K562 (cell line): ENCODE measurements around the gene UTRN. TPM values are rescaled to one million over a fixed set of nuclear protein-coding genes. Genes with fewer than 3 reads are reported as not detected.

Experiments
- ATAC-seq: fragments of 200-7000 bp; cut with Tn5 transposase; 3 replicates; pipeline ENCODE4 v1.9.1; 2020; ENCODE audit warnings: moderate library complexity
- BruUV-seq: library from RNA; stranded (reverse); fragments of 400-500 nt; replicated peaks from 2 replicates; lab custom pipeline; 2021; lab: Mats Ljungman, UMichigan
- CTCF ChIA-PET: fragments of 300-600 bp; formaldehyde crosslinking; extraction: SDS; loops from one replicate; lab custom pipeline; 2021; ENCODE audit warnings: low intra/inter-chr PET ratio; lab: Yijun Ruan, JAX
- POLR2A ChIA-PET: fragments of 300-600, 350-650 bp; sonication (Branson Sonifier 250); formaldehyde crosslinking; extraction: SDS; loops from one replicate; lab custom pipeline; 2021; ENCODE audit warnings: antibody characterized with exemption, inconsistent platforms; lab: Yijun Ruan, JAX
- DNase-seq, 4 experiments: peaks; one replicate each; pipeline versions ENCODE4 v3.0.0 to v3.0.0-alpha.2; 2011 to 2018; ENCODE audit warnings: low spot score in 3 of 4, mixed read lengths in 3 of 4; ENCODE audit errors: extremely low read depth in 1 of 4
- FAIRE-seq: peaks from 2 replicates; lab custom pipeline; 2011; peaks lifted over from hg19 to GRCh38; lab: Jason Lieb, UNC
- H2AFZ ChIP-seq: 2 replicates; pipeline ENCODE4 v1.6.0; 2011; ENCODE audit warnings: low read depth, low read length, control low read depth, inconsistent platforms
- H3K27ac ChIP-seq: fragments of 200-600 bp; 3 replicates; pipeline ENCODE4 v1.8.0; 2011; ENCODE audit warnings: low read depth, mild to moderate bottlenecking, control low read depth, inconsistent platforms, low read length, moderate library complexity, mixed read lengths; ENCODE audit errors: extremely low read depth
- H3K27me3 ChIP-seq, 2 experiments: fragments of 300-600 bp in 1 of 2; 2 replicates in 1 of 2; 3 replicates in 1 of 2; pipeline versions ENCODE4 v1.6.0 to v1.8.0; 2011; ENCODE audit warnings: inconsistent platforms in 2 of 2, low read length in 2 of 2, mild to moderate bottlenecking in 1 of 2, mixed read lengths in 1 of 2, moderate library complexity in 1 of 2; ENCODE audit not compliant: control insufficient read depth in 2 of 2, insufficient read depth in 2 of 2
- H3K36me3 ChIP-seq: fragments of 300-600 bp; 3 replicates; pipeline ENCODE4 v1.8.0; 2011; ENCODE audit warnings: mild to moderate bottlenecking, low read length, inconsistent platforms; ENCODE audit not compliant: control insufficient read depth, insufficient read depth
- H3K4me1 ChIP-seq, 2 experiments: fragments of 200-600 bp in 1 of 2; replicated peaks in 1 of 2; 2 replicates in 1 of 2; 3 replicates in 1 of 2; pipeline versions ENCODE4 v1.5.1 to v1.8.0; 2011; ENCODE audit warnings: inconsistent platforms in 2 of 2, low read length in 2 of 2, mild to moderate bottlenecking in 1 of 2, mixed read lengths in 1 of 2, moderate library complexity in 1 of 2; ENCODE audit not compliant: control insufficient read depth in 2 of 2, insufficient read depth in 2 of 2
- H3K4me2 ChIP-seq: 2 replicates; pipeline ENCODE4 v1.6.1; 2011; ENCODE audit warnings: low read length, control low read depth, inconsistent platforms, mixed read lengths; ENCODE audit not compliant: insufficient read depth
- H3K4me3 ChIP-seq: fragments of 200-600 bp; sonication (generic), shearing (Covaris generic); 2 replicates; pipeline ENCODE4 v1.5.1; 2016; ENCODE audit warnings: control low read depth, inconsistent platforms
- H3K79me2 ChIP-seq: fragments of 200-600 bp; 3 replicates; pipeline ENCODE4 v1.8.0; 2011; ENCODE audit warnings: low read length, inconsistent platforms; ENCODE audit not compliant: control insufficient read depth, insufficient read depth
- H3K9ac ChIP-seq, 2 experiments: 2 replicates each; pipeline versions ENCODE4 v1.6.0 to v1.6.1; 2011; ENCODE audit warnings: low read depth in 2 of 2, low read length in 2 of 2, control low read depth in 1 of 2, inconsistent platforms in 1 of 2, mild to moderate bottlenecking in 1 of 2, mixed read lengths in 1 of 2; ENCODE audit not compliant: insufficient read depth in 1 of 2
- H3K9me1 ChIP-seq: one replicate; pipeline ENCODE4 v1.6.0; 2011; ENCODE audit warnings: inconsistent platforms, mild to moderate bottlenecking, low read length, moderate library complexity; ENCODE audit not compliant: control insufficient read depth, insufficient read depth
- H3K9me3 ChIP-seq: replicated peaks from 2 replicates; pipeline ENCODE4 v1.5.1; 2011; ENCODE audit warnings: low read depth, low read length, inconsistent platforms; ENCODE audit not compliant: control insufficient read depth, insufficient read depth
- H4K20me1 ChIP-seq: replicated peaks from 2 replicates; pipeline ENCODE4 v1.6.1; 2011; ENCODE audit warnings: low read length, inconsistent platforms, mixed read lengths; ENCODE audit not compliant: control insufficient read depth, insufficient read depth
- C11orf30 ChIP-seq: fragments of 450-650 bp; IDR thresholded peaks from 2 replicates; pipeline ENCODE4 v1.6.1; 2016; ENCODE audit warnings: low read depth, mild to moderate bottlenecking
- DPF2 ChIP-seq: fragments of 450-650 bp; IDR thresholded peaks from 2 replicates; pipeline ENCODE4 v1.6.1; 2016
- KDM5B ChIP-seq: fragments of 200-600 bp; sonication (generic); IDR thresholded peaks from 2 replicates; pipeline ENCODE4 v1.6.1; 2012; ENCODE audit warnings: low read depth, mild to moderate bottlenecking, moderate library complexity, low read length, control low read depth, inconsistent platforms; ENCODE audit not compliant: insufficient replicate concordance
- MAFF ChIP-seq: IDR thresholded peaks from 2 replicates; pipeline ENCODE4 v1.6.1; 2012; ENCODE audit warnings: low read length, improper control_type of control experiment
- MAFG ChIP-seq: fragments of 450-650 bp; conservative IDR thresholded peaks from 2 replicates; pipeline ENCODE4 v1.6.1; 2016; ENCODE audit warnings: missing genetic modification characterization, missing compliant biosample characterization
- MAFK ChIP-seq: IDR thresholded peaks from 2 replicates; pipeline ENCODE4 v1.6.1; 2011; ENCODE audit warnings: low read length, improper control_type of control experiment
- ZNF140 ChIP-seq: fragments of 250-450 bp; sonication (Bioruptor Pico); IDR thresholded peaks from 2 replicates; pipeline ENCODE4 v1.8.0; 2021; ENCODE audit warnings: moderate library complexity, mild to moderate bottlenecking, inconsistent platforms
- ZNF143 ChIP-seq: sonication (generic); formaldehyde crosslinking; IDR thresholded peaks from 2 replicates; pipeline ENCODE4 v1.9.0; 2022; ENCODE audit warnings: mild to moderate bottlenecking, missing genetic modification reagents
- ZNF316 ChIP-seq: fragments of 450-650 bp; IDR thresholded peaks from 2 replicates; pipeline ENCODE4 v1.6.1; 2016
- ZNF707 ChIP-seq: fragments of 250-450 bp; sonication (Bioruptor Pico); conservative IDR thresholded peaks from 2 replicates; pipeline ENCODE4 v1.8.0; 2022; ENCODE audit warnings: inconsistent platforms, mild to moderate bottlenecking, moderate library complexity
- WGBS: fragments of 100-300 bp; shearing (Covaris generic); methylation state at CpG from one replicate; pipeline ENCODE4 v1.1.6; 2016; ENCODE audit warnings: low coverage, mixed read lengths; ENCODE audit not compliant: insufficient coverage; ENCODE audit errors: missing lambda C conversion rate; 5-methylcytosine and 5-hydroxymethylcytosine counted together
- in situ Hi-C: fragments of 300-500 bp; cut with MboI; formaldehyde crosslinking; loops from 4 replicates; pipeline ENCODE4 v1.15.0; 2018; ENCODE audit warnings: inconsistent platforms, mixed read lengths
- intact Hi-C: fragments of 100-400 bp; cut with micrococcal nuclease; formaldehyde crosslinking; loops from 2 replicates; pipeline ENCODE4 v1.14.2; 2022
- polyA plus RNA-seq, 8 experiments: library from polyadenylated mRNA; depleted of rRNA in 4 of 8; stranded (reverse) in 5 of 8; unstranded in 3 of 8; fragments of >200 nt; fragmentation: Nextera tagmentation in 2 of 8; fragmentation: Illumina TruSeq in 1 of 8; extraction: Ambion mirVana in 2 of 8; extraction: Trizol in 1 of 8; gene quantifications; 2 replicates each; pipeline versions ENCODE4 v1.2.1 to v1.2.3, GENCODE V29; 2011 to 2014; ENCODE audit warnings: inconsistent platforms in 1 of 8, missing spikeins in 1 of 8
- total RNA-seq, 7 experiments: library from RNA; depleted of rRNA in 6 of 7; stranded (reverse); fragments of >200 nt in 6 of 7; fragmentation: Illumina TruSeq in 2 of 7; extraction: Trizol in 2 of 7; gene quantifications; 2 replicates each; pipeline versions ENCODE4 v1.2.1 to v1.2.3, GENCODE V29; 2011 to 2021; ENCODE audit warnings: low replicate concordance in 1 of 7
- TF ChIP-seq, protein P1 (sequence below): fragments of 250-450 bp; sonication (Bioruptor Pico); IDR thresholded peaks from 2 replicates; pipeline ENCODE4 v1.5.0; 2021

Gene UTRN
- total and polyA plus RNA-seq, 9 of the 15 experiments (the other 6 are each of a cell fraction or from before 2014, with no cell fraction given), result 0.94 to 22.4 (median 10.0) TPM

DNA sequence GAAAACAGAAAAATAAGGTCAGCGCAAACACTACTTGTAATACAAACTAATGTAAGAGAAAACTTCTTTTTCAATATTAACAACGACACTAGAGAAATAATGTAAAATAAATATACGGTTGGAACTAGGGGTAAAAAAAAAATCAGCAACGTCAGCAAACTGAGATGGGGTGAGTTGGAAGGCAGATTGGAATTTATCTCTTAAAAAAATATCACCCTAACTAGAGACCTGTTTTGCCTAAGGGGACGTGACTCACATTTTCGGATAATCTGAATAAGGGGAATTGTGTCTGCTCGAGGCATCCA lies 705 bp upstream of the UTRN start:
- no peaks in the 10 kb centered on the region for H4K20me1 ChIP-seq
- H3K27me3 ChIP-seq, result peaks cover 34 to 35% of the 10 kb centered on the region in 2 experiments
- ChIA-PET CTCF (no interaction called here), POLR2A (no interaction called here)
- ATAC-seq (no peak), FAIRE-seq (no peak), DNase-seq (no peak)
- in situ Hi-C loops, result no loop called here
- H3K9me3 ChIP-seq, result no peaks in the 10 kb centered on the region
- TF ChIP-seq ZNF140 (CRISPR knock-in tag) (no peak), C11orf30 (peak; percentile 90), DPF2 (no peak), MAFK (peak; percentile 94), ZNF707 (CRISPR knock-in tag) (no peak), MAFG (tag) (peak; percentile 97), KDM5B (no peak), ZNF316 (peak; percentile 98), MAFF (peak; percentile 92), ZNF143 (CRISPR knock-in tag) (no peak)
- TF ChIP-seq, protein P1, sequence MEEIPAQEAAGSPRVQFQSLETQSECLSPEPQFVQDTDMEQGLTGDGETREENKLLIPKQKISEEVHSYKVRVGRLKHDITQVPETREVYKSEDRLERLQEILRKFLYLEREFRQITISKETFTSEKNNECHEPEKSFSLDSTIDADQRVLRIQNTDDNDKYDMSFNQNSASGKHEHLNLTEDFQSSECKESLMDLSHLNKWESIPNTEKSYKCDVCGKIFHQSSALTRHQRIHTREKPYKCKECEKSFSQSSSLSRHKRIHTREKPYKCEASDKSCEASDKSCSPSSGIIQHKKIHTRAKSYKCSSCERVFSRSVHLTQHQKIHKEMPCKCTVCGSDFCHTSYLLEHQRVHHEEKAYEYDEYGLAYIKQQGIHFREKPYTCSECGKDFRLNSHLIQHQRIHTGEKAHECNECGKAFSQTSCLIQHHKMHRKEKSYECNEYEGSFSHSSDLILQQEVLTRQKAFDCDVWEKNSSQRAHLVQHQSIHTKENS (CRISPR knock-in tag), result no peak
- BruUV-seq, result no TSS peak
- no peak overlapping the region for H3K27ac ChIP-seq
- H3K4me3 ChIP-seq, result peak overlapping the region; percentile 38; the same call in 1 of the 2 replicates
- intact Hi-C loops, result no loop called here
- H2AFZ ChIP-seq, result 0 out of 2 replicates have a peak overlapping the region, but pooled peaks have one; percentile 48
- H3K79me2 ChIP-seq, result no peaks in the 10 kb centered on the region
- peak overlapping the region in 1 of 2 experiments; percentile 75; a peak in 1 of 4 replicates for H3K9ac ChIP-seq
- H3K4me2 ChIP-seq, result peak overlapping the region; percentile 30
- H3K36me3 ChIP-seq, result no peaks in the 10 kb centered on the region
- H3K4me1 ChIP-seq, result peaks cover 0 to 27% of the 10 kb centered on the region in 2 experiments; a peak in 3 of 5 replicates
- 12% methylated on average over 7 of the region's 7 CpGs for whole genome bisulfite sequencing
- no peaks in the 10 kb centered on the region for H3K9me1 ChIP-seq
